CD4-positive, alpha-beta T cell treated with Interleukin-10 for 1 hour (primary cell): ENCODE results near the gene NPSR1.
A peak's percentile ranks its signal among the peaks of the same experiment; 100 is the strongest.
"Not testable (repeated sequence)": the region's sequence is repeated elsewhere in the genome, so short reads cannot be mapped to it uniquely, and the experiment has no call there.

Experiments used
- DNase-seq: peaks from one replicate; pipeline ENCODE4 v3.0.0-alpha.2; 2020

Gene NPSR1, protein sequence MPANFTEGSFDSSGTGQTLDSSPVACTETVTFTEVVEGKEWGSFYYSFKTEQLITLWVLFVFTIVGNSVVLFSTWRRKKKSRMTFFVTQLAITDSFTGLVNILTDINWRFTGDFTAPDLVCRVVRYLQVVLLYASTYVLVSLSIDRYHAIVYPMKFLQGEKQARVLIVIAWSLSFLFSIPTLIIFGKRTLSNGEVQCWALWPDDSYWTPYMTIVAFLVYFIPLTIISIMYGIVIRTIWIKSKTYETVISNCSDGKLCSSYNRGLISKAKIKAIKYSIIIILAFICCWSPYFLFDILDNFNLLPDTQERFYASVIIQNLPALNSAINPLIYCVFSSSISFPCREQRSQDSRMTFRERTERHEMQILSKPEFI

GRCh38 chr7:34657632-34658268 is at the start of gene NPSR1:
Gene NPSR1 (plus strand): TSS chr7:34658218. CDS start chr7:34658413, 195 bp downstream.
- DNase-seq = no peak

GRCh38 chr7:34612661-34613060 is 45.4 kb upstream of the NPSR1 start:
- no peak for DNase-seq

DNA sequence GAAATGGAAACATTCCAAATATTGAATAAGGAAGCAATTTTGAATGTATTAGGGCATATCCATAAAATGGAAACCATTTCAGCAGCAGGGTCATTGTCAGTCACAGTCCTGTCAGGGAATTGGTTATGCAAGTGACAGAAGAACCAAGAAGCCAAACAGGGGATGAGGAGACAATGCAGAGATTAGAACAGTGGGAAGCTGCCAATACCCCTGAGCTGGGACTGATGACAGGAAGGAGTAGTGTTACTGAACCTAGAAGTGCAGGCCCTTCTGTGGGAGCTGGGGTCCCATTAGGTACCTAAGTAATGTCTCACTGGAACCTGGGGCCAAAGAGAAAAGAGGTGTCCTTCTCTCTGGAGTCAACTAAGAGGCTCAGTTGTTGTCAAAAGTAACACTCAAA is 37.6 kb upstream of the NPSR1 start:
- no peak for DNase-seq

DNA sequence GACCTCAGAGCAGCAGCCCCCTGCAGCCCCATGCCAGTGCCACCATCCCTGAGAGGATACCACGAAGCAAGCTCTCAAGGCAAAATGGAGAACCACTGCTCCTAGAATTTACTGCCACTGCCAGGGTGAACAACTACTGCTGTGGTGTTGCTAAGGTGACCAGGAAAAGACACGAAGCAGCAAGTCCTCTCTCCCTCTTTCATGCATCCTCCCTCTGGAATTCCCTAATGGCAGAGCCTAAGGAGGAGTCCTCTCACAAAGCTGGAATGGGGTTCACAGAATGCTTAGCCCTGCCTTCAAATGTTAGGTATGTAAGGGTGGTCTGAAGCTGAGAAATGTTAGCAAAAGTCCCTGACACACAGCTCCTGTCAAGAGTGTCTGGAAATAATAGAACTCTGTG is 35.8 kb upstream of the NPSR1 start:
- DNase-seq = no peak

DNA sequence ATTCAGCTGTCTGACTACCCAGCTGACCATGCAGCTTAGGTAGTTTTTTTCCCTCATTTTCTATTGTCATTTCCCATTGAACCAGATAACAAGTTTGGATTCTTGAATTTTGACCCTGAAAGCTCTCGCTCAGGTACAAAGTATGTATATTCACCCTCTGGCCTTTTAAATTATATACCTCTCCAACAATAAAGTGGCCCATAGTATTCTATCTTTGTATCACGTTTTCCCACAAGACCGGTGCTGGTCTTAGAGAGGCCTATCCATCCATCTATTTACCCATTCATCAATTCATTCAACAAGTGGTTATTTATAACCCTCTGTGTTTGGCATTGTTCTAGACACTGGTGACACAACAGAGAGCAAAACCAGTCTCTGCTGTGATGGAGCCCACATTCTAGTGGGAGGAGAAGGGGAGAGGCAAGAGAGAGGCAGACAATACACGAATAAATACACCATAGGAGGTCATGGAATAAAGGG is 35.2 kb upstream of the NPSR1 start:
- no peak for DNase-seq

GRCh38 chr7:34628618-34629017 is 29.4 kb upstream of the NPSR1 start:
- DNase-seq = not testable (repeated sequence)

DNA sequence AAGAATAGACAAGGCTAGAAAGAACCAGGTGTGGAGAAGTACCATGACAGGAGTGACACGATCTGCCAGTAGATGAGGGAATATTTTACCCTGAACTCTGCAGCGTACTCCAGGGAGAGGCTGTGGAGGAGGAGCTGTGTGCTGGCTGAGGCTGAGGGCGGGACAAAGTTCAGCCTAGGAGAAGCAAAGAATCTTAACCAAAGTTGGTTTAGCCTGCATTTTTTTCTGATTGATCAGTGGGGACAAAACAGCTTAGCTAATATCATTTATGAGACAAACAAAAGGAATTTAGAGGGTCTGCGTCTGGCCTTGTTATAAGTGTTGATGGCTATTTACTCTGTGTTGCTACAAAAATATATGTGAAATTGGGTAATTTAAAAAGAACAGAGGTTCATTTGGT is 5.2 kb upstream of the NPSR1 start:
- DNase-seq = no peak

GRCh38 chr7:34653787-34654186 is 4.2 kb upstream of the NPSR1 start:
- no peak for DNase-seq

- DNase-seq = no peak
Observed at GRCh38 chr7:34655384-34655783, 2.6 kb upstream of the NPSR1 start.

GRCh38 chr7:34656041-34656440 is 2.0 kb upstream of the NPSR1 start:
- no peak for DNase-seq

DNA sequence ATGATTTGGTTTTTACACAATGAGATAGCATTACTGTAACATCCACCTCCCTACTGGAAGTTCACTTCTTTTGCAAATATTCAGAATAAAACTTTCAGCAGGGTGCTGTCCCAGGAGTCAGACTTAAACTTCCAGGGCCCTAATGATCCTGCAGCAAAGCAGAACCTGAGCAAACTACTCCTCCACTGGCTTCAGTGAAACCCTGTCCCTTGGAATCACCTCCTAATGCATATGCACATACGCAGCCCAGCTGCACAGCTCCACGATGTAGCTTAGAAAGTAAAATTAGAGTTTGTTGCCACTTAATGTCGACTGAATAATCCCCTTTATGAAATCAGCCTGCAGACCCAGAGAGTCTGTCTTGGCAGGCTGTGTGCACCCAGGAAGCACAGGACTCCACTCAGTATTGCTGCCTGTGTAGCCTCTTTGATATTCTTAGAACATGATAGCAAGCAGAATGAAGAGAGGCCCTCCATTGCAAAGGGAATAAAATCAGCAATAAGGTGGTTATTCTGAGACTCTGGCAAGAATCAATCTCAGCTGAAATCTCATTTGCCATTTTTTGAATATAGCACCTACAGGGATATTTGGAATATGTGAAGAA is 1.6 kb downstream of the NPSR1 start:
- no peak for DNase-seq

- DNase-seq = no peak
Observed at GRCh38 chr7:34662058-34662708, 4.2 kb downstream of the NPSR1 start.

GRCh38 chr7:34664755-34665154 is 6.7 kb downstream of the NPSR1 start:
- DNase-seq = no peak

GRCh38 chr7:34672430-34672829 is 14.4 kb downstream of the NPSR1 start:
- DNase-seq = no peak

GRCh38 chr7:34673066-34673465 is 15.0 kb downstream of the NPSR1 start:
- no peak for DNase-seq

DNA sequence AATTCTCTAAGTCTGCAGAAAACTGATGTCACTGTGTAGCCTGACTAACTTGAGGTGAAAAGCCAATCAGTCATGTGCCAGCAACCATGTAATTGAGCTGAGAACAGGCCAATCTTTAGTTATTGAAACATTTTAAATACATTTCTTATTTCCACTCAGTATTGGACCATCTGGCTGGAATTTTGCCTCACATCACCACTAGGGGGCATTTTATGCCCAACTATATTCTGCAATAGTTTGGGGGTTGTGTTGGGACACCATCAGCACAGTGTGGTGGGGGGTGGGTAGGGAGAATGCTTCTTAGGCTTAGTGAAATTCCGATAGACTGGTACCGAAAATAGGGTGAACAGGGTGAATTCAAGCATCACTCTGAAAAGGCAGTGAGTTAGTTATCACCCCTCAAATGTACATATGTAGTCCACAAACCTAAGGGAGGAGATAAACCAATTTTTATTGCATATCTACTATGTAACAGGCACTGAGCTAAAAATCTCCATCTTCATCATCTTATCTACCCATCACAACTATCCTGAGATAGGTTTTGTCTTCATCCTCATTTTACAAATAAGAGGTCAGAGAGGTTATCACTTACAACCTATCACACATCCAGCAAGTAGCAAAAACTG is 17.8 kb downstream of the NPSR1 start:
- peak; percentile 23 for DNase-seq

GRCh38 chr7:34677491-34677890 is 19.5 kb downstream of the NPSR1 start:
- no peak for DNase-seq

DNA sequence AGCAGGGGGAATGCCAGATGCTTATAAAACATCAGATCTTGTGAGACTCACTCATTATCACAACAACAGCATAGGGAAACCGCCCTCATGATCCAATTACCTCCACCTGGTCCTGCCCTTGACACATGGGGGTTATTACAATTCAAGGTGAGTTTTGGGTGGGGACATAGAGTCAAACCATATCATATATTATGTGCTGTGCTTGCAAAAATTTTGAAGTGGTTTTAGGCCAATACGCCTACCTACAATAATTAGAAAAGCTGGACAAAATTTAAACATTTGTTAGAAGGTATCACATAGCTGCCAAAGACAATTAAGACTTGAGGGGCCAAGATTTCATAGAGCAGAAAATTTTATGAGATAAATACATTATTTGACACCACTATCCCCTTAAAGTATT is 29.5 kb downstream of the NPSR1 start:
- DNase-seq = no peak

DNA sequence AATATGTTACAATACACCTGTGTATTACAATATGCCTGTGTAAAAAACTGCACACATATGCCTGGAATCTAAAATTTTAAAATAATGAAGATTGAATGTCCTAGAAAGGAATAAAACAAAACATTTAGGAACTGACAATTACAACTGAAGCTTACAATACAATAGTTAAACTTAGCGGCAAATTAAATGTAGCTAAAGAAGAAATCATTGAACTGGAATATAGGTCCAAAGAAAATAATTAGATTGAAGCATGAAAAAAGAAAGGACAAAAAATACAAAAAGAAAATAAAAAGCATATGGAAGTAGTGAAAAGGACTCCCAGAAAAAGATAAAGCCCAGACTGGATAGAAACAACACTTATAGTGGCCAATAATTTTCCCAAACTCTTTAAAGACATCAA is 38.4 kb downstream of the NPSR1 start:
- DNase-seq = no peak

DNA sequence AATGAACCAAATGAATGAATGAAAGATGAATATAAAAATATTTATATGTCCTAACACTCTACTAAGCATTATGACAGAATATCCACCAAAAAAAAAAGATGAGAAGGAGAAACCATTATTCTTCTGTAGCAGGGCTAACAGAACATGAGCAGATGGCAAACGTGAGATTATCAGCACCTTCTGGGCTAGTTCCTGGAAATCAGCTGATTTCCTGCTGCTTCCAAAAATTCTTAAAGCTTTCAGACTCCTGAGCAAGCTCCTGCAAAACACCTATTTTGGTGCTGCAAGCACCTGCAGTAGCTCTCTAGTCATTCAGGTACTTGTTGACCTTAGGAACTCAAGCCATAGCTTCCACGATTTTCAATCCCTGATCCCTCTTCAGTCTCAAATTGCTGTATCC is 51.8 kb downstream of the NPSR1 start:
- no peak for DNase-seq

DNA sequence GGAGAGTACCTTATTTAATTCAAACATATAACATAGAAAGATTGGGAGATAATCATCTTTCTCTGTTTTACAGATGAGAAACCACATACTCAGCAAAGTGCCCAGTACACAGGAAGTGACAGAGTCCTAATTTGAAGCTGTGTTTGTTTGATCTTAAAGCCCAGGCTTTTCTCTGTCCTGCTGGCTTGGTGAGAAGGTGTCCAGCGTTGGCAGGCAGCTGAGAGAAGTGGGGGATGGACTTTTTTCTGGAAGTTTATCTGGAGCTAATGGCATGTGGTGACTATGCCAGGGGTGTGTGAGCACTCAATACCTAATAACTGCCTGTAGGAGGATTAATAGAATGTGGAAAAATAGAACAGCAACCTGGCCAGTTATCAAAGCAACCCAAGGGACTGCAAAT is 60.8 kb downstream of the NPSR1 start:
- no peak for DNase-seq

GRCh38 chr7:34719636-34720035 is 61.6 kb downstream of the NPSR1 start:
- no peak for DNase-seq

DNA sequence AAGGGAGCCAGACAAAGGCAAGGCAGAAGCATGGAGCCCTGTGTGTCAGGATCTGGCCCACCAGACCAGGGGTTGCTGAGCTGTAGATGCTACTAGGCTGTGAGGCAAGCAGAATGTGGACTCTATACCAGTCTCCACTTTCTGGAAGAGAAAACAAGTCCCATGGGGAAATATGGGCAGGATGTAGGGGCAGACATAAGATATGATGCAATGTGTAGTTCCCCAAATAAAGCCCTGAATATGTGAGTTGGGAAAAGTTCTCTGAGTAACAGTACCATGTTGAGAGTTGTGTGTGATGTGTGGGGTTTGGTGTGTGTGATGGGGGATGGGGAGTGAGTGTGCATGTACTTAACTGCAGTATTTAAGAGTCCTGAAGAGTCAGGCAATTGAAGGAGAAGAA is 62.3 kb downstream of the NPSR1 start:
- no peak for DNase-seq
